Stimulated activated CD4-positive, alpha-beta T cell treated with anti-CD3 and anti-CD28 coated beads, TNF-alpha, amount 100 ng/mL, for 48 hours (primary cell): ENCODE measurements around the gene LRRK1.
A peak's percentile ranks its signal among the peaks of the same experiment; 100 is the strongest.
"Not testable (repeated sequence)": the region's sequence is repeated elsewhere in the genome, so short reads cannot be mapped to it uniquely, and the experiment has no call there.

Source experiments
- DNase-seq, 3 donors: peaks; one replicate each; pipeline ENCODE4 v3.0.0-alpha.2; 2020; ENCODE audit warnings: low read depth in 3 of 3

LRRK1 gene

GRCh38 chr15:101069654-101069973 is 150.5 kb downstream of the LRRK1 start:
- DNase-seq: no peak

DNA sequence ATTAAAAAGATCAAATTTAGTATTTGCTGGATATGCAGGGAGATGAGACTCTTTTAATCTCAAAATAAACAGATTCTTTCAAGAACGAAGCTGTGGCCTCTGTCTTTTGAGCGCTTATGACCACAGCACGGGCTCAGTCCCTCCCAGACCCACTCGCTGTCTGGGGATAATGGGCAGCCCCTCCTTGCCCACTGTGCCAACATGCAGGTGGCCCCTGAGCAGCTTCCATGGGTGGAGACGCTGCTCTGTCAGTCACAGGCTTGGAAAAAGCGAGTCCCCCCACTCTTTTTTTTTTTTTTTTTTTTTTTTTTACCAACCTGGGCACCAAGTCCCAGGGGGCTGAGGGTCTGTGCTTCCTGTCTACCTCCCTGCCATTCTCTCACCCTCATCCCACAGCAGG is 150.9 kb downstream of the LRRK1 start:
- no peak for DNase-seq

GRCh38 chr15:101070502-101071273 is 151.5 kb downstream of the LRRK1 start:
- DNase-seq: no peak

- no peak for DNase-seq
Observed at GRCh38 chr15:101071651-101072050, 152.5 kb downstream of the LRRK1 start.

DNA sequence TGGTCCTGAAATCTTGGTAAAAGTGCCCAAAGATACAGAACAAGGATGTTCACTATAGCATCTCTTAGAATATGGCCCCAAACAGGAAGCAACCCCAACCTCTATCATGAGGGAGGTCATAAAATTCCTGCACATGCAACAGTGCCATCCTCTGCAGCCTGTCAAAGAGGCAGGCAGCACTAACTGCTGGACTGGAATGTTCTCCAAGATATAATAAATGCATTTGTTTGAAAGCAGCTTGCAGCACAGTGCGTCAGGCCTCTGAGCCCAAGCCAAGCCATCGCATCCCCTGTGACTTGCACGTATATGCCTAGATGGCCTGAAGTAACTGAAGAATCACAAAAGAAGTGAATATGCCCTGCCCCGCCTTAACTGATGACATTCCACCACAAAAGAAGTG is 153.1 kb downstream of the LRRK1 start:
- DNase-seq: not testable (repeated sequence)

- not testable (repeated sequence) for DNase-seq
Observed at GRCh38 chr15:101077806-101078668, 158.9 kb downstream of the LRRK1 start.

GRCh38 chr15:101078669-101079323 is 159.6 kb downstream of the LRRK1 start:
- no peak for DNase-seq

DNA sequence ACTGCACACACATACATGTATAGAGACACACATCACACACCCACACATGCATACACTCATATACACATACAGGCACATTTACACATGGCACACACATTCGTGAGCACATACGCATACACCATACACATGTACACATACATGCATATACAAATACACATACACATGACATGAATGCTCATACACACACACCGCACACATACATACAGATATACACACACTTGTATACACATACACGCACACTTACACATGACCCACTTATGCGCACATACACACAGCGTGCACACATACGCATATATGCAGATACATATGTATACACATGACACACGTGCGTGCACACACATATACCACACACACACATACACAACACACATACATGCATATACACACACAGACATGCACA is 162.7 kb downstream of the LRRK1 start:
- no peak for DNase-seq

DNA sequence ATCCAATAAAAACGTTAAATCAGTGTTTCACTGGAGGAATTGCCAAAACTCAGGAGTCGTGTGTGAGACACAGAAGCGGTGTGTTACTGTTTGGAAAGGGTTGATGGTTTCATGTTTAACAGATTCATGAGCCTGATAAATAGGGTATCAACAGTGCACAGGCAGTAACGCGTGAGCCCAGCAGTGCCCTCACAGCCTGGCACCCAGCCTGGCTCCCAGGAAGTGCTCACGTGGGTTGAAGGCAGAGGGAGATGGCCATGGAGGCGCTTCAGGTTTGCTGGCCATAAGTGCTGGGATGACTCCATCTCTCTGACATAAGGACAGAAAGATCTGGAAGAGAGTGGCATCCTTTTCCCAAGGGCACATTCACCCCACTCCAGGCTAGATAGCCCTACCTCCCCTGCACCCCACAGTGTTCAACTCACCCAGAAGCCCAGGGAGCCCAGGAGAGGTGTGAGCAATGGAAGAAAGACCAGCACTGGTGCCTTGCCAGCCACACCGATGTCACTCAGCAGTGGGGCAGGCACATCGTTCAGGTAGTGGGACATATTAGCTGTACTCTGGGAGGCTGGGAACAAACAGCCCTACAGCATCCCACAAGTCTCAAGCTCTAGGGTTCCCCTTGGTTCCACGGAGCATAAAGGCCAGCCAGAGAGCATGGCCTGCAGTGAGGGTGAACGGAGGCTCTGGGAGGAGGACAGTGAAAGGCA is 164.3 kb downstream of the LRRK1 start:
- DNase-seq: no peak

DNA sequence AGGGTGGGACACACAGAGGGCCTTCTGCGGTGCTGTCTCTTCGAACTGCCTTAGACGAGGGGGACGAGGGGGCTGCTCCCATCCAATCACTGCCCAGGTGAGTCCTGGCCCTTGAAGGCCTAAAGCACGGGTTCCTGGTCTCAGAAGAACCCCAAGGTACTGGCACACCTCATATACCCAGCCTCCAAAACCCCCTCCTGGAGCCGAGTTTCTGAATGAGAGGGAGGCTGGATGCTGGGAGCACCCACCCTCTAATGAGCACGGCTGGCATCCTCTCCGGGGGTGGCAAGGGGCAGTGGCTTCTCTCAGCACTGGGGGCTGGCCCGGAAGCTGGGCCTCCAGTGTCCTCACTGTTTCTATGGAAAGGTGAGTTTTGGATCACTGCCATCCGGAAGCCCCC is 165.6 kb downstream of the LRRK1 start:
- no peak for DNase-seq

GRCh38 chr15:101085311-101085700 is 166.1 kb downstream of the LRRK1 start:
- no peak for DNase-seq

DNA sequence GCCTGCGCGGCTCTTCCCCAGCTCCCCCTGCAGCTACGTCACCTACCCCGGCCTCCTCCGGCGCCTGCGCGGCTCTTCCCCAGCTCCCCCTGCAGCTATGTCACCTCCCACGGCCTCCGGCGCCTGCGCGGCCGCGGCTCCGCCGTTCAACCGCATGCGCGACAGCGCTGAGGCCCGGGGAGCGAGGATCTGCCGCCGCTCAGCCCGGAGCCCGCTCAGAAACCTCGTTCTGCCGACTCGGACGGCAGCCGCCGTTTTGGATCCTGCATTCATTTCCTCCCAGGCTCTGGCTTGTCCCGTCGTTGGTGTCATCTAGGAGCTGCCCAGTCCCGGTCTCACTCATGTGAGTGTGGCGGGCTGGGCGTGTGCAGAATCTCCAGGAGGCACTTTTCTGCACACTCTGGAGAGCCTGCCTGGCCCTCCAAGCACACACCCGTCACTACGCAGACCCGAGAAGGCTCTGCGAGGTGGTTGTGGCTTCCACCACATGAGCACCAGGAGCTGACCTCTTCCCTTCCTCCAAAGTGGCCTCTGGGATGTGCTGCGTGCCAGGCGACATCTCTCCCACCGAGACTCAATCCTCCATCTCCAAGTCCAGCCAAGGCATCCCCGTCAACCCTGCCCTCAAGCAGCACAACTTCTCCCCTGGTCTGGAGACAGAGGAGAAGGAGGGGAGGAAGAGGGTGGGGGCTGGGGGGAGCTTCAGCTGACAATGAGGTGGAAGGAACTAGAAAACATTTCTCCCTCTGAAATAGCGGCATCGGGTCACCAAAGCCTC is 167.4 kb downstream of the LRRK1 start:
- DNase-seq: no peak

GRCh38 chr15:101087172-101087769 is 168.1 kb downstream of the LRRK1 start:
- no peak for DNase-seq

- no peak for DNase-seq
Observed at GRCh38 chr15:101088271-101088670, 169.1 kb downstream of the LRRK1 start.

GRCh38 chr15:101088788-101089578 is 169.8 kb downstream of the LRRK1 start:
- peak; percentile 57 to 74 (median 70) for DNase-seq

DNA sequence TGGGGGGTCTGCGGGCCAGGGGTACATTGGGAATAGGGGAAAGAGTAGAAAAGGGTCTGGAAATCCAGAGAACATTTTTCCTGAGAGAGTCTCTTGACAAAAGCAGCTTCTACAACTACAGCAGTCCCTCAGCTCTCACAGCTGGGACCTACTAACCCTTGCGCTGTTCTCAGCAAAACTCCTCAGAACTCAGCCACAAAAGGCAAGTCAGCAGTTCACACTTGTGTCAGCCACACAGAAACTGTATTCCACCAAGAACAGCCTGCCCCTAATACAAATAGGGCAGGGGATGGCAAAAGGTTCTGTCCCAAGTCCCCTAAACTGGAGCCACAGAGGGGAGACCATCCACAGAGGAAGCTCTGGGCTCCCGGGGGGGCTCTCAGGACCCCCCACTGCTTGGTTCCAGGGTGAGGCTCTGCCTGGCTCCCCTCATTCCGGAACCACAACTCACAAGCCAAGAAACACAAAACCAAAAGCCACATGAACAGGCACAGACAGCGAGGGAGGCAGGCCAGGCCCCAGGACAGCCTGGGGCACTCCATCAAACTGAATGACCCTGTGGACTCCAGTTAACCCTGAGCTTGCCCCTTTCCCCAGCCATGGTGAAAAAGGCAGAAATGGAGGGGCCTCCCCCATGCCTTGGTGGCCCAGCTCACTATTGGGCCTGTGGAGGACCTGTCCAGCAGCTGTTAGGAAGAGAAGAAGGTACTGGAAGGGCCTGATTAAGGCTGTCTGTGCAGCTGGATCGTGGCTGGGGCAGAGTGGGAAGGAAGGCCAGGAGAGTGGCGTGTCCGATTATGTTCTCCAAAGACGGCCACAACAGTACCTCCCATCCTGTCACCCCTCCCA is 170.6 kb downstream of the LRRK1 start:
- no peak for DNase-seq

- no peak for DNase-seq
Observed at GRCh38 chr15:101090428-101090790, 171.3 kb downstream of the LRRK1 start.

GRCh38 chr15:101091080-101092017 is 172.2 kb downstream of the LRRK1 start:
- no peak for DNase-seq
